ENCODE results near the gene BIN1.
A peak's percentile ranks its signal among the peaks of the same experiment; 100 is the strongest.

Gene BIN1

DNA sequence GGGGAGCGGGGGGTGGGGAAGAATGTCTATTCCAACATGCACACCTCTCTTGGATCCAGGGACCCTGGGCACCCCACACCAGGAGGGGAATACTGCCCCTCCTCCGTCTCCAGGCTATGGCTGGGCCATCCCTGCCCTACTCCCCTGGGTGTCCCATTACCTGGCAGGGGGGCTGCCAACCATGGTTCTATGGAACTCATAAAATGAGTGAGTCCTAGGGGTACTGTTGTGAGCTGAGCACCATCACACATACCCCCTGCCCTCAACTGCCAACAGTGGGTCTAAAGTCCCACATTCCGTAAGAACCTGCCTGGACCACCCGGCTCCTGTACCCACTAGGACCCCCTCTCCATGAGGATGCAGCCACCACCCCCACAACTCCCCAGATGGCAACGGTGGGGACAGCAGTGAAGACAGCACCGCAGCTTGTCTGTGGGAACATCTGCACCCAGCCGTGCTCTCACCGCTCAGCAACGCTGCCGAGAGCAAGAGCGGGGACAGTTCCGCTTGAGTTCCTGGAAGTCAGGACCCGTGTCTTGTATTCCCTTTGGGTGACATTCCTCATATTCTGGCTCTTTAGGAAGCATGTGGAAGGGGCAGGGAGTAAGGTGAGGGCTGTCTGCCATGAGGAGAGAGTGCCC, 41.5 kb downstream of the BIN1 start:
- TF ChIP-seq FOXP2 (optimal IDR thresholded peaks at IDR 0.05; ENCODE audit: borderline replicate concordance, extremely low read depth, extremely low read length, insufficient read depth): no peak
- no peak for TF ChIP-seq POLR2AphosphoS5 (IDR thresholded peaks at IDR 0.05; ENCODE audit: low read depth, low read length)
- no peak for TF ChIP-seq TAF1 (IDR thresholded peaks at IDR 0.05; ENCODE audit: borderline replicate concordance, insufficient read depth, low read length)
- TF ChIP-seq SIN3A (IDR thresholded peaks at IDR 0.05; ENCODE audit: borderline replicate concordance, insufficient read depth, low read length): no peak
- TF ChIP-seq, protein P1, sequence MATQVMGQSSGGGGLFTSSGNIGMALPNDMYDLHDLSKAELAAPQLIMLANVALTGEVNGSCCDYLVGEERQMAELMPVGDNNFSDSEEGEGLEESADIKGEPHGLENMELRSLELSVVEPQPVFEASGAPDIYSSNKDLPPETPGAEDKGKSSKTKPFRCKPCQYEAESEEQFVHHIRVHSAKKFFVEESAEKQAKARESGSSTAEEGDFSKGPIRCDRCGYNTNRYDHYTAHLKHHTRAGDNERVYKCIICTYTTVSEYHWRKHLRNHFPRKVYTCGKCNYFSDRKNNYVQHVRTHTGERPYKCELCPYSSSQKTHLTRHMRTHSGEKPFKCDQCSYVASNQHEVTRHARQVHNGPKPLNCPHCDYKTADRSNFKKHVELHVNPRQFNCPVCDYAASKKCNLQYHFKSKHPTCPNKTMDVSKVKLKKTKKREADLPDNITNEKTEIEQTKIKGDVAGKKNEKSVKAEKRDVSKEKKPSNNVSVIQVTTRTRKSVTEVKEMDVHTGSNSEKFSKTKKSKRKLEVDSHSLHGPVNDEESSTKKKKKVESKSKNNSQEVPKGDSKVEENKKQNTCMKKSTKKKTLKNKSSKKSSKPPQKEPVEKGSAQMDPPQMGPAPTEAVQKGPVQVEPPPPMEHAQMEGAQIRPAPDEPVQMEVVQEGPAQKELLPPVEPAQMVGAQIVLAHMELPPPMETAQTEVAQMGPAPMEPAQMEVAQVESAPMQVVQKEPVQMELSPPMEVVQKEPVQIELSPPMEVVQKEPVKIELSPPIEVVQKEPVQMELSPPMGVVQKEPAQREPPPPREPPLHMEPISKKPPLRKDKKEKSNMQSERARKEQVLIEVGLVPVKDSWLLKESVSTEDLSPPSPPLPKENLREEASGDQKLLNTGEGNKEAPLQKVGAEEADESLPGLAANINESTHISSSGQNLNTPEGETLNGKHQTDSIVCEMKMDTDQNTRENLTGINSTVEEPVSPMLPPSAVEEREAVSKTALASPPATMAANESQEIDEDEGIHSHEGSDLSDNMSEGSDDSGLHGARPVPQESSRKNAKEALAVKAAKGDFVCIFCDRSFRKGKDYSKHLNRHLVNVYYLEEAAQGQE (IDR thresholded peaks at IDR 0.05; ENCODE audit: insufficient read depth in 1 of 2, low read depth in 2 of 2, low read length in 2 of 2): no peak

DNA sequence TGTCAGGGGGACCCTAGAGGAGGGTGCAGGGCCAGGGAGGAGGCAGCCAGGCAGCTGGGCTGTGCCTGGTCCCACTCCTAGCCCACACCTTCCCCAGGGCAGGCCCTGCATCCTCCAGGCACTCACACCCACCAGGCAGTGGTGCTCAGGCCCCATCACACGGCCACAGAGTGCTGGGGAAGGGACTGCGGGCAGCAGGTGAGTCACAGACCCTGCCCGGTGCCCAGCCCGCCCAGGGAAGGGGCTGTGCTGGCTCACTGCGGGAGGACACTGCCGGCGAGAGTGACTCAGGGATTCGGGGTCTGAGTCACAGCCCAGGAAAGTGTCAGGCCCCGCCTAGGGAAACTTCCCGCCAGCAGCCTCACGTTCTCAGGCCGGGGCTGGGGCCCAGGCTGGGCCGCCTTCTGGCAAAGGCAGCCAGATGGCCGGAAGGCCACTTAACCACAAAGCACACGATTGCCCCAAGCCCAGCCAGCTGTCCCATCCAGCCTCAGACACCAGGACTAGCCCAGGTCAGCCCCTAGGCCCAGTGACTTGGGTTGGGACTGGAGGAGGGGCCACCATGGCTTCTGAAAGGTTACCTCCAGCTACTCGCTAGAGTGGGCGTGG, 42.2 kb downstream of the BIN1 start:
- no peak for TF ChIP-seq TAF1 (IDR thresholded peaks at IDR 0.05; ENCODE audit: borderline replicate concordance, insufficient read depth, low read length)
- TF ChIP-seq SIN3A (IDR thresholded peaks at IDR 0.05; ENCODE audit: borderline replicate concordance, insufficient read depth, low read length): no peak
- TF ChIP-seq, protein P1 (IDR thresholded peaks at IDR 0.05; ENCODE audit: insufficient read depth in 1 of 2, low read depth in 2 of 2, low read length in 2 of 2): no peak
- no peak; the same call in 1 of the 2 replicates for TF ChIP-seq POLR2AphosphoS5 (IDR thresholded peaks at IDR 0.05; ENCODE audit: low read depth, low read length)
- TF ChIP-seq FOXP2 (optimal IDR thresholded peaks at IDR 0.05; ENCODE audit: borderline replicate concordance, extremely low read depth, extremely low read length, insufficient read depth): no peak

DNA sequence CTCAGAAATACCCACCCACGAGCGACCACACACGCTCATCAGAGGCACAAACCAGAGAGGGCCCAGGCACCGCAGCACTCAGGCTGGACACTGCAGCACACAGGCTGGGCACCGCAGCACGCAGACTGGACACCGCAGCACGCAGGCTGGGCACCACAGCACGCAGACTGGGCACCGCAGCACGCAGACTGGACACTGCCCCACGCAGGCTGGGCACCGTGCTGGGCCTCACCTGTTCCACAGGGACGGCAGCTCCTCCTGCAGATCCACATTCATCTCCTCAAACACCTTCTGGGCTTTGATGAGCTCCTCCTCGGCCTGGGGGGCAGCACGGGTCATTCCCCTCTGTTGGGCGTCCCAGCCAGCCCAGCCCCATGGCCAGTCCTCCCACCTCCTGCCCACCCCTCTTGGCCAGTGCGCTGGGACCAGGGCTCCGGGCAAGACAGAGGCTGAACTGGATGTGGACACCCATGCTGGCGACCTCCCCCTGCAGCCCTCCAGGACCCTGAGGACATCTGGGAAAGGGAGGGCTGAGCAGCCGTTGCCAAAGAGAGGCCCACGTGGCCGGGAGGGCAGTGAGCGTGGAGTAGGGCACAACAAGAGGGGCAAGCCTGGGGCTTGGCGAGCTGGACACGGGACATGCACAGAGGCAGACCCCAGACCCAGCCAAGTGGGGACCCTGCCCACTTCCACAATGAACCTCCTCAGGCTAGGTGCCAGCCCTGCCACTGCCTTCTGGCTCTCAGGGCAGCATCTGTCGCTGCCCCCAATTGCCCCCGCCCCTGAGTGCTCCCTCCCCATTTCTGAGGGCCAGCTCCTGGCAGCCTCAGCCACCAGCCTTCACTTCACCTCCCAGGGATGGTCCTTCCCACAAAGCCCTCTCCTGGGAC, 43.0 kb downstream of the BIN1 start:
- TF ChIP-seq FOXP2 (optimal IDR thresholded peaks at IDR 0.05; ENCODE audit: borderline replicate concordance, extremely low read depth, extremely low read length, insufficient read depth) (no peak), SIN3A (IDR thresholded peaks at IDR 0.05; ENCODE audit: borderline replicate concordance, insufficient read depth, low read length) (no peak), TAF1 (IDR thresholded peaks at IDR 0.05; ENCODE audit: borderline replicate concordance, insufficient read depth, low read length) (no peak), POLR2AphosphoS5 (IDR thresholded peaks at IDR 0.05; ENCODE audit: low read depth, low read length) (no peak)
- TF ChIP-seq, protein P1 (IDR thresholded peaks at IDR 0.05; ENCODE audit: insufficient read depth in 1 of 2, low read depth in 2 of 2, low read length in 2 of 2): no peak

DNA sequence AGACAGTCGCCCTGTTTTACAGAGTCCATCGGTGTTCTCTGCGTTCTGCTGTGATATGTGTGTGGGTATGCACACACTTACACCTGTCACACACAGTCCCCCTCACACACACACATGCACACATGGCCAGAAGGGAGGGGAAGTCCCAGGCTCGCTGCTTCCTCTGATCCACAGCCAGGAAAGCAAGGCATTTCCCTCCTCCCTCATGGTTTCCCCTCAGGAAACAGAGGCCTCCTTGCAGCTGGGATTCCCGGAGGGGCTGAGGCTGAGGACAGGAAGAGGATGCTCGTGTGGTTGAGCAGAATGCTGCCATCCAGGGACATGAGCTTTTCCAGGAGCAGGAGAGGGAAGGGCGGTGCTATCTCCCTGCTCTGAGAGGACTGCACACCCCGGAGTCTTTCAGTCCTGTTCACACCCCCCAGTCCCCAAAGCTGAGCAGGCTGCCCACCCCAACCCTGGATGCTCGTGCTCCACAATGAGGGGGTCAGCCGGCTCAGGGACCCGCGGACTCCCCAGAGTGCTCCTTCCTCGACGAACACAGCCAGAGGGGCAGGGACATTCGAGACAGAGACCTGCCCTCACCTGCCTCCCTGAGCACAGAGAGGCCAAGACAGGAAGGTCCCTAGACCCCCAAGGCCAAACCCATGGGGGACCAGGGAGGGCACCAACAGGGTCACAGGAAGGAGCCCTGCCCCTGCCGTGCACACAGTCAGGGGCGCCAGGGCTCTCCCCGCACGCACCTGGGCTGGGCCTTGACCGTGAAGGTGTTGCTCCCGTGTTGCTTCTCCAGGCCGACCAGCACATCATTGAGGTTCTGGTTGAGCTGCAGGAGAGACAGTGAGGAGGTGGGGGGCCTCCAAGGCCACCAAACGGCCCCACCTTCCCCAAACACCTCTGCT, 45.3 kb downstream of the BIN1 start:
- TF ChIP-seq FOXP2 (optimal IDR thresholded peaks at IDR 0.05; ENCODE audit: borderline replicate concordance, extremely low read depth, extremely low read length, insufficient read depth) (no peak), SIN3A (IDR thresholded peaks at IDR 0.05; ENCODE audit: borderline replicate concordance, insufficient read depth, low read length) (peak; percentile 58; the same call in 1 of the 2 replicates)
- TF ChIP-seq, protein P1 (IDR thresholded peaks at IDR 0.05; ENCODE audit: insufficient read depth in 1 of 2, low read depth in 2 of 2, low read length in 2 of 2): peak in 1 of 2 experiments; percentile 26; a peak in 1 of 4 replicates

All from PFSK-1 (cell line).